ENCODE results near the gene SUMO3. TPM values are rescaled to one million over a fixed set of nuclear protein-coding genes. Genes with fewer than 3 reads are reported as not detected.

SUMO3 gene
- total and polyA plus RNA-seq, 5 donors = 53.3 to 87.8 (median 82.2) TPM

DNA sequence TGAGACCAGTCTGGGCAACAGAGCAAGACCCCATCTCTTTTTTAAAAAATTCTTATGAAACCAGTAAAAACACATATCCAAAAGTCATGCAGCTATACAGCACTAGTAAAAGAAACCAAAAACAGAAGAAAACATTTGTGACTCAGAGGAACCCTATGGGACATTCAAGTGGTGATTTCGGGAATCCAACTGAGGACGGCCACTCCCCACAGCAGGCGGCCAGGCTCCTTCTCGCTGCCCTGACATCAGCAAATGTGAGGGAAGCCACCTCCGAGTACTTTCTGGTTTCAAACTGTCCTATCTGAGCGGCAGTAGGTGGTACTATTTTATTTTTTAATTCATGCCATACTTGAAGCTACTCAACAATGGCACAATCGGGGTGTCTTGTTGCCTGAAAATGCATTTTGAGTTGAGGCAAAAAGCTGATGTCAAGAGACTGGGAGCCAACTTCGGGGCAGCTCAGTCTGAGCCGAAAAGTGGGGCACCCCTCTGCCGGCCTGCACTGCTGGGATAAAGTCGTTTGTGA is 3.3 kb downstream of the SUMO3 start:
- Histone ChIP-seq H3K27me3 (ENCODE audit: control insufficient read depth, insufficient read depth) (no peaks in the 10 kb centered on the region), H3K4me1 (ENCODE audit: control insufficient read depth, insufficient read depth, low read length) (peaks cover 9% of the 10 kb centered on the region), H3K27ac (ENCODE audit: low read length) (no peak overlapping the region), H3K9me3 (ENCODE audit: control insufficient read depth, low read length) (no peaks in the 10 kb centered on the region), H3K4me3 (ENCODE audit: low read length) (no peak overlapping the region)
- no peak for ATAC-seq
- DNase-seq = peak in 1 of 3 donors; percentile 70
- WGBS = 67% methylated on average over 11 of the region's 11 CpGs
- intact Hi-C loops (cut with DNase I) = loop anchor here in 3 of 4 donors (5.0 kb wide), 2 partner anchors 38 to 58 kb away; partner anchors contain the start of gene PTTG1IP (in 2 of the 3)

- no peaks in the 10 kb centered on the region for H3K27me3 ChIP-seq (ENCODE audit: control insufficient read depth, insufficient read depth)
- intact Hi-C loops (cut with DNase I) = no loop called here
- H3K4me1 ChIP-seq (ENCODE audit: control insufficient read depth, insufficient read depth, low read length) = peaks cover 9% of the 10 kb centered on the region
- no peaks in the 10 kb centered on the region for H3K9me3 ChIP-seq (ENCODE audit: control insufficient read depth, low read length)
- no peak overlapping the region for H3K27ac ChIP-seq (ENCODE audit: low read length)
- DNase-seq (no peak), ATAC-seq (no peak)
- no peak overlapping the region for H3K4me3 ChIP-seq (ENCODE audit: low read length)
- WGBS = 89% methylated on average over 18 of the region's 18 CpGs
Measured at GRCh38 chr21:44813727-44814126, 4.1 kb downstream of the SUMO3 start.

GRCh38 chr21:44813149-44813548 is 4.7 kb downstream of the SUMO3 start:
- H3K4me1 ChIP-seq (ENCODE audit: control insufficient read depth, insufficient read depth, low read length) = peaks cover 9% of the 10 kb centered on the region
- intact Hi-C loops (cut with DNase I) = no loop called here
- WGBS = 93% methylated on average over 10 of the region's 10 CpGs

DNA sequence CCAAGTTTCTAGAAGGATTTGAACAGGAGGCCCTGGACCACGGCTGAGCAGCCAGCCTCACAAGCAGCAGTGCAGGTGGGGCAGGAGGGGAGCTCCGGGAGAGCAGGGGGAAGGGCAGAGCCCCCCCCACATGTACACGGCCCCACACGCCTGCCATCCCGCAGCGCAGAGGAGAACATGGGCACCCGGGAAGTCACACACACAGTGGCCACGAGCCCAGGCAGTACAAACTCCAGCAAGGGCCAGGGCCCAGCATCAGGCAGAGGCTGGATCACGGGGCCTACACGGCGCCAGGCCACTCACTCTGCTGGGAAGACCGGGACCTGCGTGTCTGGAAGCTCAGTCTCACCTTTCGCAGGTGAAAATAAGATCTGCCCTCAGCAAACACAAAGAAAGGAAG is 5.2 kb downstream of the SUMO3 start:
- intact Hi-C loops (cut with DNase I) = no loop called here
- DNase-seq = no peak

More at GRCh38 chr21:44813149-44813548, 4.7 kb downstream of the SUMO3 start:
- no peak overlapping the region for H3K4me3 ChIP-seq (ENCODE audit: low read length)
- ATAC-seq (no peak), DNase-seq (no peak)
- no peak overlapping the region for H3K27ac ChIP-seq (ENCODE audit: low read length)
- no peaks in the 10 kb centered on the region for H3K9me3 ChIP-seq (ENCODE audit: control insufficient read depth, low read length)
- no peaks in the 10 kb centered on the region for H3K27me3 ChIP-seq (ENCODE audit: control insufficient read depth, insufficient read depth)

DNA sequence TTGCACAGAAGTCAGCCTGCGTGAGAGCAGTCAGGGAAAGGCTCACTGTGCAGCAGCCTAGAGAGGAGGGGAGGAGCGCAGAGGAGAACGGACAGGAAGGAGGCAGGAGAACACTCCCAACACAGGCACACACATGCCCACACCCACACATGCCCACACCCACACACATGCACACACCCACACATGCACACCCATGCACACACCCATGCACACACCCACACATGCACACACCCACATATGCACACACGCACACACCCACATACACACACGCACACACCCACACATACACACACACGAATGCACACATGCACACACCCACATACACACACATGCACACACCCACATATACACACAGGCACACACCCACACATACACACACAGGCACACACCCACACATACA is 7.1 kb downstream of the SUMO3 start:
- intact Hi-C loops (cut with DNase I) = no loop called here

More for the DNA sequence above, 5.2 kb downstream of the SUMO3 start:
- peaks cover 9% of the 10 kb centered on the region for H3K4me1 ChIP-seq (ENCODE audit: control insufficient read depth, insufficient read depth, low read length)
- WGBS = 85% methylated on average over 14 of the region's 14 CpGs
- no peak for ATAC-seq
- H3K27me3 ChIP-seq (ENCODE audit: control insufficient read depth, insufficient read depth) = no peaks in the 10 kb centered on the region
- no peak overlapping the region for H3K27ac ChIP-seq (ENCODE audit: low read length)
- no peaks in the 10 kb centered on the region for H3K9me3 ChIP-seq (ENCODE audit: control insufficient read depth, low read length)
- H3K4me3 ChIP-seq (ENCODE audit: low read length) = no peak overlapping the region

GRCh38 chr21:44805859-44806258 is 12.0 kb downstream of the SUMO3 start:
- Histone ChIP-seq H3K4me3 (ENCODE audit: low read length) (no peak overlapping the region), H3K9me3 (ENCODE audit: control insufficient read depth, low read length) (no peaks in the 10 kb centered on the region), H3K27ac (ENCODE audit: low read length) (no peak overlapping the region), H3K27me3 (ENCODE audit: control insufficient read depth, insufficient read depth) (no peaks in the 10 kb centered on the region), H3K4me1 (ENCODE audit: control insufficient read depth, insufficient read depth, low read length) (no peaks in the 10 kb centered on the region)
- intact Hi-C loops (cut with DNase I) = loop anchor here (10.0 kb wide), 2 partner anchors 69 to 129 kb away; partner anchors contain the start of gene PTTG1IP (in 1 of the 4)
- 91% methylated on average over 4 of the region's 4 CpGs for WGBS
- DNase-seq (no peak), ATAC-seq (no peak)

More for the DNA sequence above, 7.1 kb downstream of the SUMO3 start:
- ATAC-seq = peak in 1 of 2 donors; percentile 4
- H3K27me3 ChIP-seq (ENCODE audit: control insufficient read depth, insufficient read depth) = no peaks in the 10 kb centered on the region
- WGBS = 92% methylated on average over 6 of the region's 6 CpGs
- H3K9me3 ChIP-seq (ENCODE audit: control insufficient read depth, low read length) = no peaks in the 10 kb centered on the region
- H3K27ac ChIP-seq (ENCODE audit: low read length) = no peak overlapping the region
- no peak for DNase-seq
- no peak overlapping the region for H3K4me3 ChIP-seq (ENCODE audit: low read length)
- H3K4me1 ChIP-seq (ENCODE audit: control insufficient read depth, insufficient read depth, low read length) = peaks cover 5% of the 10 kb centered on the region

DNA sequence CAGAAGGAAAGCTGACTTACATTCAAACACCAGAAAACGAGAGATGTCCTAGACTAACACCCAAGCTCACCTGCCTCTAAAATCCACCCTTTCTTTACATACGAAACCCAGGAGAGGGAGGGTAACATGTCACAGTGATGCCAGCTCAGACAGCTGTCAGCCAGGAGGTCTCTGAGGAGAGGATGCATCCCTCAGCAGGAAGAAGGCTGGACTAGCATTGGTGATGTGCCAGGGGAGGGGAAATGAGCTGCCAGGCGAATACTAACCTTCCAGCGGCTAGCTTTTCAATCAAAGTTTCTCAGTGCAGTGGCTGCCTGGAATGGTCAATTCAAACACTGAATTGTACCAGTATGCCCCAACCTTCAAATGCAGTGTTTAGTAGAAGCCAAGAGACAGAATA is 12.6 kb downstream of the SUMO3 start:
- H3K4me3 ChIP-seq (ENCODE audit: low read length) = no peak overlapping the region
- DNase-seq (no peak), ATAC-seq (no peak)
- WGBS = 75% methylated on average over 4 of the region's 4 CpGs
- no peak overlapping the region for H3K27ac ChIP-seq (ENCODE audit: low read length)
- peaks cover 3% of the 10 kb centered on the region for H3K4me1 ChIP-seq (ENCODE audit: control insufficient read depth, insufficient read depth, low read length)
- no peaks in the 10 kb centered on the region for H3K27me3 ChIP-seq (ENCODE audit: control insufficient read depth, insufficient read depth)
- intact Hi-C loops (cut with DNase I) = loop anchor here (10.0 kb wide), 2 partner anchors 70 to 130 kb away; partner anchors contain the start of gene PTTG1IP (in 1 of the 4)
- no peaks in the 10 kb centered on the region for H3K9me3 ChIP-seq (ENCODE audit: control insufficient read depth, low read length)

DNA sequence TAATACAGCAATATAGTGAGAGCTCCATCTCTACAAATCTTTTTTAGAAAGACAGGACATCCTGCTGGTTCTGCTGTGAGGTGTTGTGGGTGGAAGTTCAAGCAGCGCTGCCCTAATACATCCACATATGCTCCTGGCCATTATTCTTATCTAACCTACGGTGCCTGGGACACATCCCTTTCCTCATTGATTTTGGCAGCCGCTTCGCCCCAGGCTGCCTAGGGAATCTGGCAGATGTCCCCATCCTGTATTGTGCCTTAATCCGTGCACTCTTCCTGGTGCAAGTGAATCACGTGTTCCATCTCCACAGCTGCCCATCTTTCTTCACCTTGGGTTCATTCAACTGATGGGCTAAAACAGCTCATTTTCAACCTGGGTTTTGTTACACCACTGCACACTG is 13.1 kb downstream of the SUMO3 start:
- DNase-seq (no peak), ATAC-seq (peak in 1 of 2 donors; percentile 48)
- Histone ChIP-seq H3K9me3 (ENCODE audit: control insufficient read depth, low read length) (no peaks in the 10 kb centered on the region), H3K27me3 (ENCODE audit: control insufficient read depth, insufficient read depth) (no peaks in the 10 kb centered on the region), H3K27ac (ENCODE audit: low read length) (no peak overlapping the region), H3K4me3 (ENCODE audit: low read length) (no peak overlapping the region), H3K4me1 (ENCODE audit: control insufficient read depth, insufficient read depth, low read length) (peaks cover 3% of the 10 kb centered on the region)
- WGBS = 58% methylated on average over 6 of the region's 6 CpGs
- intact Hi-C loops (cut with DNase I) = loop anchor here (5.0 to 10.0 kb wide), 3 partner anchors 68 to 130 kb away; partner anchors contain the start of gene PTTG1IP (in 2 of the 4)

DNA sequence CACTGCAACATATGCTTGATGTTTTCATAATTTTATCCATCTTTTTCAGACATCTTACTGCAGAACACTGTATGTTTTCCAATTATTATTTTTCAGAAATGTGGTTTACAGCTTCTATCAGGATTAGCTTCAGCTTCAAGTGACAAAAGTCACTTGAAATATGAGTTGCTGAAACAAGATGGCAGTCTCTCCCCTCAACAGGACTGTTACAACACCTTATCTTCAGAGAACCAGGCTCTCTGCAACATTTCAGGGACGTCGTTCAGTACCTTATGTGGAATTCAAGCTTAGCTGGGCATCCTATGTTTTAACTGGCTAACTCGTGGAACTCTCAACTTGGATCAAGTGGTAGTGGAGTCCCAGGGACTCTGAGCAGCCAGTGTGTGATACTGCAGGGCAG is 14.2 kb downstream of the SUMO3 start:
- Histone ChIP-seq H3K27me3 (ENCODE audit: control insufficient read depth, insufficient read depth) (no peaks in the 10 kb centered on the region), H3K4me1 (ENCODE audit: control insufficient read depth, insufficient read depth, low read length) (peaks cover 3% of the 10 kb centered on the region), H3K4me3 (ENCODE audit: low read length) (no peak overlapping the region), H3K9me3 (ENCODE audit: control insufficient read depth, low read length) (no peaks in the 10 kb centered on the region), H3K27ac (ENCODE audit: low read length) (no peak overlapping the region)
- WGBS = 47% methylated on average over 3 of the region's 3 CpGs
- intact Hi-C loops (cut with DNase I) = loop anchor here (5.0 to 10.0 kb wide), 3 partner anchors 69 to 131 kb away; partner anchors contain the start of gene PTTG1IP (in 2 of the 4)
- ATAC-seq (no peak), DNase-seq (no peak)

DNA sequence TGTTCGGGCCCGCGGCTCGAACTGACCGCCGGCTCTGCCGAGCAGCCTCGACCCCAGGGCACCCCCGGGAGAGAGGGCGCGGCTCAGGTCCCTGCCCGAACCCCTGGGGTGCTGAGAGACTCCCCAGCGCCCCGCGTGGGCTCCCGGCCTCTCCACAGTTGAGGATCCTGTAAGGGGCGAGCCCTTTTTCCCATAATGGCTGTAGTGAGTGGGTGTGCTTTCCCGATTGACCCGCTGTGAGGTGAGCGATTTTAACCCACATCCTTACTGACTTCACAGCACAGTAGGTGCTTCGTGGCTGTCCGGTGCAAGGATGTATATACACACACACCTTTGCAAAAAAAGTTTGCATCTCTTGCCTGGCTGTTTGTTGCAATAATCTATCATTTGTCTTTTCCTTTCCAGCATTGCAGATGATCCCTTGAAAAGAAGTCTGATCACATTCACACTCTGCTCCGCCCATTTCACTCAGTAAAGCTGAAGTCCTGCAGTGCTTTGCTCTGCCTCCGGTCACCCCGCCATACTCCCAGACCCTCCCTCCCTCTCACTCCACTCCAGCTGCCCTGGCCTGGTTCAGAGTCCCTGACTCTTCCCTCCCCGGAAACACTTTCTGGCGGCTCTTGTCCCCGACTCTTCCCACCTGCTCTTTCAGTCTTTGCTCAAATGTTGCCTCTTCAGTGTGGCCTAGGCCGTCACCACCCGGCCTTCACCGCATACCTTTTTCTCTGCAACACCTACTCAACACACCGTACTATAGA is 15.3 kb downstream of the SUMO3 start:
- Histone ChIP-seq H3K4me1 (ENCODE audit: control insufficient read depth, insufficient read depth, low read length) (peaks cover 3% of the 10 kb centered on the region), H3K27me3 (ENCODE audit: control insufficient read depth, insufficient read depth) (no peaks in the 10 kb centered on the region), H3K4me3 (ENCODE audit: low read length) (peak overlapping the region; percentile 92), H3K27ac (ENCODE audit: low read length) (no peak overlapping the region), H3K9me3 (ENCODE audit: control insufficient read depth, low read length) (no peaks in the 10 kb centered on the region)
- WGBS = 20% methylated on average over 32 of the region's 32 CpGs
- DNase-seq (no peak), ATAC-seq (peak; percentile 9 to 39)
- intact Hi-C loops (cut with DNase I) = loop anchor here (5.0 to 10.0 kb wide), 3 partner anchors 70 to 132 kb away; partner anchors contain the start of gene PTTG1IP (in 2 of the 4)
